Smooth muscle cell (in vitro differentiated cells): ENCODE results near the gene KIAA1671. TPM values are rescaled to one million over a fixed set of nuclear protein-coding genes. Genes with fewer than 3 reads are reported as not detected.

Source experiments
- DNase-seq: peaks from one replicate; lab custom pipeline; 2025; ENCODE audit not compliant: unreplicated experiment; lab: John Stamatoyannopoulos, UW
- H2AFZ ChIP-seq: fragments of 200-600 bp; sonication (generic); 2 replicates; pipeline ENCODE4 v1.6.0; 2016; ENCODE audit warnings: antibody characterized with exemption, low read depth, mild to moderate bottlenecking
- H3F3A ChIP-seq: fragments of 200-600 bp; sonication (generic); 2 replicates; pipeline ENCODE4 v1.6.0; 2017; ENCODE audit warnings: antibody characterized with exemption, low read depth
- H3K27ac ChIP-seq: fragments of 200-600 bp; sonication (generic); 2 replicates; pipeline ENCODE4 v1.5.1; 2016; ENCODE audit warnings: low read depth, mild to moderate bottlenecking
- H3K27me3 ChIP-seq: fragments of 200-600 bp; sonication (generic); 2 replicates; pipeline ENCODE4 v1.6.1; 2016; ENCODE audit warnings: low read depth, mild to moderate bottlenecking
- H3K36me3 ChIP-seq: fragments of 200-600 bp; sonication (generic); 2 replicates; pipeline ENCODE4 v1.5.1; 2016; ENCODE audit warnings: low read depth
- H3K4me1 ChIP-seq: fragments of 200-600 bp; sonication (generic); 2 replicates; pipeline ENCODE4 v1.5.1; 2016; ENCODE audit warnings: low read depth
- H3K4me2 ChIP-seq: fragments of 200-600 bp; sonication (generic); 2 replicates; pipeline ENCODE4 v1.6.0; 2016; ENCODE audit warnings: mild to moderate bottlenecking
- H3K4me3 ChIP-seq: fragments of 200-600 bp; sonication (generic); 2 replicates; pipeline ENCODE4 v1.5.1; 2016; ENCODE audit warnings: mild to moderate bottlenecking
- H3K79me2 ChIP-seq: fragments of 200-600 bp; sonication (generic); 2 replicates; pipeline ENCODE4 v1.6.0; 2016; ENCODE audit warnings: low read depth, mild to moderate bottlenecking
- H3K9ac ChIP-seq: fragments of 200-600 bp; sonication (generic); 2 replicates; pipeline ENCODE4 v1.6.0; 2016; ENCODE audit warnings: low read depth
- H3K9me3 ChIP-seq: fragments of 200-600 bp; sonication (generic); replicated peaks from 2 replicates; pipeline ENCODE4 v1.5.1; 2016; ENCODE audit warnings: low read depth
- H4K20me1 ChIP-seq: fragments of 200-600 bp; sonication (generic); 2 replicates; pipeline ENCODE4 v1.6.0; 2016; ENCODE audit warnings: low read depth
- WGBS: methylation state at CpG from one replicate; pipeline ENCODE4 v1.1.7; 2016; ENCODE audit warnings: low lambda C conversion rate; 5-methylcytosine and 5-hydroxymethylcytosine counted together
- polyA plus RNA-seq: library from polyadenylated mRNA; unstranded; fragments of >200 nt; fragmentation: Nextera tagmentation; extraction: Ambion mirVana; gene quantifications from 2 replicates; pipeline ENCODE4 v1.2.1, GENCODE V29; 2016
- total RNA-seq: library from RNA; depleted of rRNA; stranded (reverse); fragments of >200 nt; gene quantifications from 2 replicates; pipeline ENCODE4 v1.2.3, GENCODE V29; 2014
- TF ChIP-seq, protein P1 (sequence below): fragments of 200-600 bp; sonication (generic); IDR thresholded peaks from 2 replicates; pipeline ENCODE4 v1.5.1; 2017; ENCODE audit warnings: borderline replicate concordance, mild to moderate bottlenecking, antibody characterized with exemption; ENCODE audit not compliant: insufficient read depth, poor library complexity, severe bottlenecking

Gene KIAA1671
- total and polyA plus RNA-seq, 2 experiments from 2014 or later = 1.7 to 7.6 TPM

DNA sequence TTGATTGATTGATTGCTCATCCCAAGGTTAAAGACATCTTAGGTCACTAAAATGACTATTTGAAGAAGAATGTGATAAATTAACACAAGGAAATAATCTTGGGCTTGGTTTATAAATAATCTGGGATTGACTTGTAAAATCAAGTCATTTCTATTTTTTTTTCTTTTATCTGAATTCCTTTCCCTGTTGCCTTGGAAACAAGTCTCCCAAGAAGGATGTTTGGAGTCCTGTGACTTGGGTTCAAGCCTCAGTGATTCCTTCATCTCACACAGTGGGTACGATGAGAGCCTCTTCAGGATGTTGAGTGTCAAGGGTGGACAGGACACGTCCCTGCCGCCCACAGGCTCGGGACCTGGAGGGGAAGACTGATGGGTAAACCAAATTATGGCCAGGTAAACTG, 149.0 kb downstream of the KIAA1671 start:
- no peaks in the 10 kb centered on the region for H3K36me3 ChIP-seq
- no peaks in the 10 kb centered on the region for H4K20me1 ChIP-seq
- no peaks in the 10 kb centered on the region for H3F3A ChIP-seq
- H3K27me3 ChIP-seq = no peaks in the 10 kb centered on the region
- H3K79me2 ChIP-seq = no peaks in the 10 kb centered on the region
- DNase-seq = no peak
- H3K27ac ChIP-seq = no peak overlapping the region
- no peaks in the 10 kb centered on the region for H3K4me1 ChIP-seq
- no peak overlapping the region for H3K9ac ChIP-seq
- WGBS = 96% methylated on average over 4 of the region's 4 CpGs
- no peak overlapping the region for H3K4me2 ChIP-seq
- no peaks in the 10 kb centered on the region for H3K9me3 ChIP-seq
- TF ChIP-seq, protein P1, sequence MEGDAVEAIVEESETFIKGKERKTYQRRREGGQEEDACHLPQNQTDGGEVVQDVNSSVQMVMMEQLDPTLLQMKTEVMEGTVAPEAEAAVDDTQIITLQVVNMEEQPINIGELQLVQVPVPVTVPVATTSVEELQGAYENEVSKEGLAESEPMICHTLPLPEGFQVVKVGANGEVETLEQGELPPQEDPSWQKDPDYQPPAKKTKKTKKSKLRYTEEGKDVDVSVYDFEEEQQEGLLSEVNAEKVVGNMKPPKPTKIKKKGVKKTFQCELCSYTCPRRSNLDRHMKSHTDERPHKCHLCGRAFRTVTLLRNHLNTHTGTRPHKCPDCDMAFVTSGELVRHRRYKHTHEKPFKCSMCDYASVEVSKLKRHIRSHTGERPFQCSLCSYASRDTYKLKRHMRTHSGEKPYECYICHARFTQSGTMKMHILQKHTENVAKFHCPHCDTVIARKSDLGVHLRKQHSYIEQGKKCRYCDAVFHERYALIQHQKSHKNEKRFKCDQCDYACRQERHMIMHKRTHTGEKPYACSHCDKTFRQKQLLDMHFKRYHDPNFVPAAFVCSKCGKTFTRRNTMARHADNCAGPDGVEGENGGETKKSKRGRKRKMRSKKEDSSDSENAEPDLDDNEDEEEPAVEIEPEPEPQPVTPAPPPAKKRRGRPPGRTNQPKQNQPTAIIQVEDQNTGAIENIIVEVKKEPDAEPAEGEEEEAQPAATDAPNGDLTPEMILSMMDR = no peak
- no peak overlapping the region for H3K4me3 ChIP-seq
- H2AFZ ChIP-seq = no peak overlapping the region

DNA sequence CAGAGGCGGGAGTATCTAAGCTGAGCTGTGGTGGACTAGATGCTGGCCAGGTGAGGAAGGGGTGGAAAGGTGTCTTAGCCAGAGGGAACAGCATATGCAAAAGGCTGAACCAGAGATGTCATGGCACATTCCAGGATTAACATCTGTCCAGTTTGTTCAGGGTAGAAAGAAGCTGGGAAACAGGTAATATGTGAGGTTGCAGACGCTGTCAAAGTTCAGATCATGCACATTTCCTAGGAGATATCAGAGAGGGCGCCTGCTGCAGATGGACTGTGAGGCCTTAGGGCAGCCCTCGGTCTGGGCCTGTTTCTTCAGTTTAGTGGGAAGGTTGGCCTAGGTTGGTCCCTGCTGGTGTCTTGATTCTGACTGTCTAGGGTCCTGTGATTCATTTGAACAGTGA, 149.5 kb downstream of the KIAA1671 start:
- H3K4me2 ChIP-seq = no peak overlapping the region
- no peaks in the 10 kb centered on the region for H3K36me3 ChIP-seq
- no peak overlapping the region for H3K27ac ChIP-seq
- H3K9me3 ChIP-seq = no peaks in the 10 kb centered on the region
- H3K27me3 ChIP-seq = no peaks in the 10 kb centered on the region
- no peak overlapping the region for H3K4me3 ChIP-seq
- 94% methylated on average over 4 of the region's 4 CpGs for WGBS
- H3K4me1 ChIP-seq = no peaks in the 10 kb centered on the region
- TF ChIP-seq, protein P1 = no peak
- H4K20me1 ChIP-seq = no peaks in the 10 kb centered on the region
- no peaks in the 10 kb centered on the region for H3K79me2 ChIP-seq
- no peak overlapping the region for H3K9ac ChIP-seq
- no peak for DNase-seq
- no peaks in the 10 kb centered on the region for H3F3A ChIP-seq
- no peak overlapping the region for H2AFZ ChIP-seq

DNA sequence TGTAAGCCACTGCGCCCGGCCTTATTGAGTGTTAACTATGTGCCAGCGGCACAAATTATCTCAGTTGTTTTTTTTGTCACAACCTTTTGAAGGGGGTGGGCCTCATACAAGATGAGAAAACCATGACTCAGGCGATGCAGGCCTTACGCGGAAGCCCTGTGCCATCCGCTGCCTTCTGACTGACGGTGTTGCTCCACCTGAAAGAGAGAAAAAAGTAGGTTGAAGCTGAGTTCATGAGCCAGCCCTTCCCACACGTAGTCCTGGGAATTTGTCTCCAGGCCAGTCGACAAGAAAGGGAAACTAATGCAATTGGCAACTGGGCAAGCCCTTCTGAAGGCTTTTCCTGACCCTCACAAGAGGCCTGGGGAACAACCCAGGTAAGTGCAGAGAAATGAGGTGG, 150.2 kb downstream of the KIAA1671 start:
- no peak overlapping the region for H3K9ac ChIP-seq
- H3K4me1 ChIP-seq = no peaks in the 10 kb centered on the region
- no peaks in the 10 kb centered on the region for H3K79me2 ChIP-seq
- no peaks in the 10 kb centered on the region for H3F3A ChIP-seq
- no peaks in the 10 kb centered on the region for H4K20me1 ChIP-seq
- no peaks in the 10 kb centered on the region for H3K36me3 ChIP-seq
- DNase-seq = no peak
- no peaks in the 10 kb centered on the region for H3K9me3 ChIP-seq
- H3K4me2 ChIP-seq = no peak overlapping the region
- H3K27me3 ChIP-seq = no peaks in the 10 kb centered on the region
- H3K4me3 ChIP-seq = no peak overlapping the region
- no peak overlapping the region for H3K27ac ChIP-seq
- WGBS = 89% methylated on average over 10 of the region's 10 CpGs
- no peak overlapping the region for H2AFZ ChIP-seq
- TF ChIP-seq, protein P1 = no peak

DNA sequence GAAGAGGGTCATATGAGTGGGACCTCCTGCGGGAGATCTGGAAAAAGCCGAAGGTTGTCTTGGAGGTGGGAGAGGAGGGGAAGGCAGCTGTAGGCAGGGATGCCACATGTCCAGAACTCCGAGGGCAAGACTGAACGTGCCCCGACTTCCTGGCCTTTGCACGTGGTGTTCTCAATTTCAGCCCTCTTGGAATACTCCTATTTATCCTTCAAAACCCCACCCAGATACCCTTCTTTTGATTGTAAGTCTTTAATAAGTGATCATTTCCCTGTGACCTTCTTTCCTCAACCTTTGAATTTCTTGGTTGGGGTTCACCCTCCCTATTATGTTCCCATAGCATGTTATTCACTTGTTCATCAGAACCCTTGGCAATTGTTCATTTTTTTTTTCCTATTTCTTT, 151.9 kb downstream of the KIAA1671 start:
- Histone ChIP-seq H3K4me3 (no peak overlapping the region), H3K27me3 (no peaks in the 10 kb centered on the region), H3K9me3 (no peaks in the 10 kb centered on the region), H3K4me1 (no peaks in the 10 kb centered on the region), H3K79me2 (no peaks in the 10 kb centered on the region), H3K4me2 (no peak overlapping the region), H2AFZ (no peak overlapping the region), H3K36me3 (no peaks in the 10 kb centered on the region), H3K27ac (no peak overlapping the region), H3F3A (no peaks in the 10 kb centered on the region), H4K20me1 (no peaks in the 10 kb centered on the region), H3K9ac (no peak overlapping the region)
- TF ChIP-seq, protein P1 = no peak
- 89% methylated on average over 6 of the region's 6 CpGs for WGBS
- DNase-seq = no peak
